Ascending aorta (tissue), 2 donors: ENCODE results near the gene RTEL1. TPM values are rescaled to one million over a fixed set of nuclear protein-coding genes. Genes with fewer than 3 reads are reported as not detected.
A peak's percentile ranks its signal among the peaks of the same experiment; 100 is the strongest.

Source experiments
- DNase-seq, 2 donors: peaks; one replicate each; pipeline ENCODE4 v3.0.0-alpha.2; 2019; ENCODE audit warnings: low spot score in 2 of 2
- H3K27ac ChIP-seq, 2 donors: fragments of 200-600 bp; sonication (generic); one replicate each; pipeline ENCODE4 v1.5.1; 2016 to 2017; ENCODE audit warnings: mild to moderate bottlenecking in 1 of 2
- H3K27me3 ChIP-seq: fragments of 200-600 bp; sonication (generic); one replicate; pipeline ENCODE4 v1.5.1; 2017
- H3K36me3 ChIP-seq, 2 donors: fragments of 200-600 bp; sonication (generic); one replicate each; pipeline ENCODE4 v1.5.1; 2016
- H3K4me1 ChIP-seq, 2 donors: fragments of 200-600 bp; sonication (generic); one replicate each; pipeline ENCODE4 v1.5.1; 2016 to 2017; ENCODE audit warnings: mild to moderate bottlenecking in 1 of 2
- H3K4me3 ChIP-seq, 2 donors: fragments of 200-600 bp; sonication (generic); one replicate each; pipeline ENCODE4 v1.5.1; 2016 to 2017; ENCODE audit warnings: mild to moderate bottlenecking in 1 of 2
- H3K9me3 ChIP-seq, 2 donors: fragments of 200-600 bp; sonication (generic); one replicate each; pipeline ENCODE4 v1.5.1; 2016
- intact Hi-C: fragments of 100-400 bp; cut with DNase I; formaldehyde crosslinking; loops from one replicate; pipeline ENCODE4 v1.15.1; 2023
- total RNA-seq: library from RNA; depleted of rRNA; stranded (reverse); fragments of >200 nt; gene quantifications from one replicate; pipeline ENCODE4 v1.1.0, GENCODE V29; 2016
- TF ChIP-seq, protein P1 (sequence below), 3 experiments: fragments of 200-600 bp in 2 of 3; fragments of 450-650 bp in 1 of 3; sonication (generic) in 2 of 3; IDR thresholded peaks; one replicate each; pipeline ENCODE4 v1.5.1; 2016 to 2019; ENCODE audit warnings: antibody characterized with exemption in 3 of 3, mild to moderate bottlenecking in 1 of 3, moderate library complexity in 1 of 3

The RTEL1 gene
- total RNA-seq, 1 donor from 2014 or later, result 80.6 TPM

DNA sequence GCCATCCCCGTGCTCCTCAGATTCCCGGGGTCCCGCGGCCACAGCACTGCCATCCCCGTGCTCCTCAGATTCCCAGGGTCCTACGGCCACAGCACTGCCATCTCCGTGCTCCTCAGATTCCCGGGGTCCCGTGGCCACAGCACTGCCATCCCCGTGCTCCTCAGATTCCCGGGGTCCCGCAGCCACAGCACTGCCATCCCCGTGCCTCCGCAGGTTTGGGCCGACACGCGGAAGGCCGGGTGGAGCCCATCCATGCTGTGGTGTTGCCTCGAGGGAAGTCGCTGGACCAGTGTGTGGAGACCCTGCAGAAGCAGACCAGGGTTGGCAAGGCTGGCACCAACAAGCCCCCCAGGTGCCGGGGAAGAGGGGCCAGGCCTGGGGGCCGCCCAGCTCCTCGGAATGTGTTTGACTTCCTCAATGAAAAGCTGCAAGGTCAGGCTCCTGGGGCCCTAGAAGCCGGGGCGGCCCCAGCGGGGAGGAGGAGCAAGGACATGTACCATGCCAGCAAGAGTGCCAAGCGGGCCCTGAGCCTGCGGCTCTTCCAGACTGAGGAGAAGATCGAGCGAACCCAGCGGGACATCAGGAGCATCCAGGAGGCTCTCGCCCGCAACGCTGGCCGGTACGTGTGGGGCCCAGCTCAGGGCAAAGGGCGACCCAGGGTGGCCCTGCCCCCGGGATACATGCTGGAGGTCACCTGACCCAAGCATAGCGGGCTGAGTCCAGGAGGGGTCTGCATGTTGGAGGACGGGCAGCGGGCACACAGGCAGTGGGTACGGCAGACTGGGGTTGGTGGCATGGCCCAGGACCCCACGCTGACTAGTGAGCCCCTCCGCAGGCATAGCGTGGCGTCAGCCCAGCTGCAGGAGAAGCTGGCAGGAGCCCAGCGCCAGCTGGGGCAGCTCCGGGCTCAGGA, 77.1 kb downstream of the RTEL1 start:
- no peak overlapping the region for H3K27ac ChIP-seq
- H3K4me3 ChIP-seq, result no peak overlapping the region
- TF ChIP-seq, protein P1, sequence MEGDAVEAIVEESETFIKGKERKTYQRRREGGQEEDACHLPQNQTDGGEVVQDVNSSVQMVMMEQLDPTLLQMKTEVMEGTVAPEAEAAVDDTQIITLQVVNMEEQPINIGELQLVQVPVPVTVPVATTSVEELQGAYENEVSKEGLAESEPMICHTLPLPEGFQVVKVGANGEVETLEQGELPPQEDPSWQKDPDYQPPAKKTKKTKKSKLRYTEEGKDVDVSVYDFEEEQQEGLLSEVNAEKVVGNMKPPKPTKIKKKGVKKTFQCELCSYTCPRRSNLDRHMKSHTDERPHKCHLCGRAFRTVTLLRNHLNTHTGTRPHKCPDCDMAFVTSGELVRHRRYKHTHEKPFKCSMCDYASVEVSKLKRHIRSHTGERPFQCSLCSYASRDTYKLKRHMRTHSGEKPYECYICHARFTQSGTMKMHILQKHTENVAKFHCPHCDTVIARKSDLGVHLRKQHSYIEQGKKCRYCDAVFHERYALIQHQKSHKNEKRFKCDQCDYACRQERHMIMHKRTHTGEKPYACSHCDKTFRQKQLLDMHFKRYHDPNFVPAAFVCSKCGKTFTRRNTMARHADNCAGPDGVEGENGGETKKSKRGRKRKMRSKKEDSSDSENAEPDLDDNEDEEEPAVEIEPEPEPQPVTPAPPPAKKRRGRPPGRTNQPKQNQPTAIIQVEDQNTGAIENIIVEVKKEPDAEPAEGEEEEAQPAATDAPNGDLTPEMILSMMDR (IDR thresholded peaks at IDR 0.05), result no peak
- no peak for DNase-seq
- no peaks in the 10 kb centered on the region for H3K27me3 ChIP-seq
- peaks cover 30 to 32% of the 10 kb centered on the region in 2 donors for H3K36me3 ChIP-seq
- H3K9me3 ChIP-seq, result no peaks in the 10 kb centered on the region
- intact Hi-C loops, result loop anchor here (5.0 kb wide), 2 partner anchors 78 to 108 kb away; partner anchors contain the start of genes GMEB2 and RTEL1
- H3K4me1 ChIP-seq, result peaks cover 9 to 10% of the 10 kb centered on the region in 2 donors

- H3K4me1 ChIP-seq, result peaks cover 11 to 13% of the 10 kb centered on the region in 2 donors
- H3K27me3 ChIP-seq, result no peaks in the 10 kb centered on the region
- peak in 1 of 2 donors; percentile 61 for DNase-seq
- H3K4me3 ChIP-seq, result peak within 1 kb of the TSS in 1 of 2 donors; percentile 93
- TF ChIP-seq, protein P1 (IDR thresholded peaks at IDR 0.05), result no peak
- no peaks in the 10 kb centered on the region for H3K9me3 ChIP-seq
- intact Hi-C loops, result loop anchor here (5.0 kb wide), 2 partner anchors 79 to 109 kb away; partner anchors contain the start of genes GMEB2 and RTEL1
- peaks cover 28 to 32% of the 10 kb centered on the region in 2 donors for H3K36me3 ChIP-seq
- no peak within 1 kb of the TSS for H3K27ac ChIP-seq
Measured at GRCh38 chr20:63735859-63736718, 78.0 kb downstream of the RTEL1 start, which contains the start of gene LIME1. TSS of gene LIME1 (plus strand) at chr20:63736664. CDS start at chr20:63737550, 886 bp downstream.

GRCh38 chr20:63736893-63737694, 79.0 kb downstream of the RTEL1 start:
- Histone ChIP-seq H3K27me3 (no peaks in the 10 kb centered on the region), H3K4me3 (peak overlapping the region in 1 of 2 donors; percentile 93), H3K36me3 (peaks cover 32 to 40% of the 10 kb centered on the region in 2 donors), H3K9me3 (no peaks in the 10 kb centered on the region), H3K27ac (no peak overlapping the region), H3K4me1 (peaks cover 17 to 21% of the 10 kb centered on the region in 2 donors)
- TF ChIP-seq, protein P1 (IDR thresholded peaks at IDR 0.05), result no peak
- intact Hi-C loops, result loop anchor here (5.0 kb wide), 2 partner anchors 80 to 110 kb away; partner anchors contain the start of genes GMEB2 and RTEL1
- DNase-seq, result peak in 1 of 2 donors; percentile 63

GRCh38 chr20:63737695-63737944, 79.5 kb downstream of the RTEL1 start:
- TF ChIP-seq, protein P1 (IDR thresholded peaks at IDR 0.05), result no peak
- Histone ChIP-seq H3K4me3 (peak overlapping the region in 1 of 2 donors; percentile 93), H3K4me1 (peaks cover 17 to 21% of the 10 kb centered on the region in 2 donors), H3K36me3 (peaks cover 37 to 44% of the 10 kb centered on the region in 2 donors), H3K27ac (no peak overlapping the region), H3K27me3 (no peaks in the 10 kb centered on the region), H3K9me3 (no peaks in the 10 kb centered on the region)
- peak in 1 of 2 donors; percentile 62 for DNase-seq
- intact Hi-C loops, result loop anchor here (5.0 kb wide), 2 partner anchors 80 to 110 kb away; partner anchors contain the start of genes GMEB2 and RTEL1
